ENCODE data around the gene A4GNT. TPM values are rescaled to one million over a fixed set of nuclear protein-coding genes. Genes with fewer than 3 reads are reported as not detected.

A4GNT gene
- total and polyA plus RNA-seq, 2 donors (not counting 1 experiment from before 2014, with no cell fraction given), result not detected

DNA sequence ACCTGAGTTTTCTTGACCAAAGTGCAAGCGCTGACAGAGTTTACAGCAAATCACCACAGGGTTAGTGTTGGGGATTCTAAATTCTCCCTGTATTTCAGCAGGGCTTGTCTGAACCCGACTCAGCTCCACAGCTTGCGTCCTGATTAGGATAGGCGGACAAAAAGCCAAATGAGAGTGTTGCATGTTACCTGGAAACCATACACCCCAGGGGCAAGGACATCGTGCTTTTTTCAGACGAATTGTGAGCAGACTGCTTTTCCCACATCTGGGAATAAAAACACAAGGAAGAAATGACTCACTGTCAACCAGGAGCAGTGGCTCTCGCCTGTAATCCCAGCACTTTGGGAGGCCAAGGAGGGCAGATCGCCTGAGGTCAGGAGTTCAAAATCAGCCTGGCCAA is 19.8 kb downstream of the A4GNT start:
- Mint-ChIP-seq H3K9me3 (ENCODE audit: insufficient read depth) (no peaks in the 10 kb centered on the region), H3K4me3 (no peak overlapping the region), H3K27ac (no peak overlapping the region), H3K4me1 (peaks cover 10% of the 10 kb centered on the region), H3K27me3 (peaks cover 58% of the 10 kb centered on the region)
- Histone ChIP-seq H3K36me3 (replicated peaks in 1 of 2; ENCODE audit: control extremely low read depth in 1 of 2, control insufficient read depth in 1 of 2, extremely low read depth in 1 of 2, insufficient read depth in 2 of 2, low read length in 1 of 2) (no peaks in the 10 kb centered on the region), H3K4me3 (ENCODE audit: control extremely low read depth in 1 of 5, extremely low read depth in 1 of 5, insufficient read depth in 1 of 5, low read depth in 2 of 5, low read length in 4 of 5) (no peak overlapping the region), H4K20me1 (ENCODE audit: control insufficient read depth, insufficient read depth, low read length, poor library complexity, severe bottlenecking) (no peaks in the 10 kb centered on the region), H3K79me2 (ENCODE audit: control insufficient read depth, insufficient read depth, low read length) (no peaks in the 10 kb centered on the region), H2AFZ (ENCODE audit: insufficient read depth, low read depth, low read length, poor library complexity, severe bottlenecking) (no peak overlapping the region), H3K9ac (ENCODE audit: low read length) (no peak overlapping the region), H3K27me3 (replicated peaks in 1 of 4; ENCODE audit: control extremely low read depth in 1 of 4, control insufficient read depth in 3 of 4, insufficient read depth in 4 of 4, low read length in 3 of 4) (peaks cover 0 to 29% (median 12%) of the 10 kb centered on the region in 4 experiments), H3K9me3 (ENCODE audit: control extremely low read depth in 1 of 3, control insufficient read depth in 2 of 3, insufficient read depth in 1 of 3, low read length in 2 of 3) (peaks cover 0 to 7% (median 0%) of the 10 kb centered on the region in 3 donors), H3K4me1 (ENCODE audit: control insufficient read depth in 2 of 2, insufficient read depth in 2 of 2, low read length in 2 of 2) (peaks cover 12 to 14% of the 10 kb centered on the region in 2 donors), H3K27ac (ENCODE audit: low read length in 2 of 2) (no peak overlapping the region), H3K4me2 (replicated peaks; ENCODE audit: low read depth, low read length, poor library complexity, severe bottlenecking) (no peak overlapping the region)
- no peak for DNase-seq
- no peak for ATAC-seq (ENCODE audit: low read depth)
- CTCF ChIA-PET, result interaction anchor here (1.1 kb wide), 1 partner anchor 13 kb away, joined by 3 read pairs; no protein-coding TSS in a partner anchor
- 97% methylated on average over 8 of the region's 8 CpGs for WGBS (ENCODE audit: insufficient coverage)
- POLR2A ChIA-PET, result no interaction called here
- intact Hi-C loops (cut with micrococcal nuclease), result no loop called here
- TF ChIP-seq CTCF (IDR thresholded peaks at IDR 0.05) (no peak), EZH2 (IDR thresholded peaks at IDR 0.05; ENCODE audit: borderline replicate concordance, insufficient read depth, low read depth, low read length, poor library complexity, severe bottlenecking) (no peak)

GRCh38 chr3:138105598-138105997 is 26.6 kb downstream of the A4GNT start:
- TF ChIP-seq CTCF (IDR thresholded peaks at IDR 0.05) (no peak), EZH2 (IDR thresholded peaks at IDR 0.05; ENCODE audit: borderline replicate concordance, insufficient read depth, low read depth, low read length, poor library complexity, severe bottlenecking) (no peak)
- Mint-ChIP-seq H3K4me3 (no peak overlapping the region), H3K9me3 (ENCODE audit: insufficient read depth) (no peaks in the 10 kb centered on the region), H3K27ac (no peak overlapping the region), H3K4me1 (no peaks in the 10 kb centered on the region), H3K27me3 (peaks cover 28% of the 10 kb centered on the region)
- Histone ChIP-seq H3K4me3 (ENCODE audit: control extremely low read depth in 1 of 5, extremely low read depth in 1 of 5, insufficient read depth in 1 of 5, low read depth in 2 of 5, low read length in 4 of 5) (no peak overlapping the region), H4K20me1 (ENCODE audit: control insufficient read depth, insufficient read depth, low read length, poor library complexity, severe bottlenecking) (no peaks in the 10 kb centered on the region), H3K9ac (ENCODE audit: low read length) (no peak overlapping the region), H3K36me3 (replicated peaks in 1 of 2; ENCODE audit: control extremely low read depth in 1 of 2, control insufficient read depth in 1 of 2, extremely low read depth in 1 of 2, insufficient read depth in 2 of 2, low read length in 1 of 2) (no peaks in the 10 kb centered on the region), H3K9me3 (ENCODE audit: control extremely low read depth in 1 of 3, control insufficient read depth in 2 of 3, insufficient read depth in 1 of 3, low read length in 2 of 3) (no peaks in the 10 kb centered on the region), H3K27ac (ENCODE audit: low read length in 2 of 2) (no peak overlapping the region), H3K27me3 (replicated peaks in 1 of 4; ENCODE audit: control extremely low read depth in 1 of 4, control insufficient read depth in 3 of 4, insufficient read depth in 4 of 4, low read length in 3 of 4) (no peaks in the 10 kb centered on the region), H3K79me2 (ENCODE audit: control insufficient read depth, insufficient read depth, low read length) (no peaks in the 10 kb centered on the region), H2AFZ (ENCODE audit: insufficient read depth, low read depth, low read length, poor library complexity, severe bottlenecking) (no peak overlapping the region), H3K4me2 (replicated peaks; ENCODE audit: low read depth, low read length, poor library complexity, severe bottlenecking) (no peak overlapping the region), H3K4me1 (ENCODE audit: control insufficient read depth in 2 of 2, insufficient read depth in 2 of 2, low read length in 2 of 2) (no peaks in the 10 kb centered on the region)
- WGBS (ENCODE audit: insufficient coverage), result no CpG with 5 or more reads among the region's 1 CpG
- intact Hi-C loops (cut with micrococcal nuclease), result no loop called here
- CTCF ChIA-PET, result no interaction called here
- POLR2A ChIA-PET, result no interaction called here
- no peak for ATAC-seq (ENCODE audit: low read depth)
- no peak for DNase-seq
